NCI-H1436 (cell line): ENCODE data around the gene MDC1.
A peak's percentile ranks its signal among the peaks of the same experiment; 100 is the strongest.
"Not testable (repeated sequence)": the region's sequence is repeated elsewhere in the genome, so short reads cannot be mapped to it uniquely, and the experiment has no call there.

Experiments
- DNase-seq: peaks from one replicate; lab custom pipeline; 2025; lab: John Stamatoyannopoulos, UW

The MDC1 gene

GRCh38 chr6:30717129-30717844 lies at the start of gene MDC1:
MDC1 (minus strand) TSS chr6:30717281; CDS start chr6:30715175, 2,106 bp downstream.
- DNase-seq = peak; percentile 99

- no peak for DNase-seq
Measured at GRCh38 chr6:30766461-30767157, 49.5 kb upstream of the MDC1 start.

- DNase-seq = not testable (repeated sequence)
Measured at GRCh38 chr6:30765495-30765894, 48.4 kb upstream of the MDC1 start.

- DNase-seq = not testable (repeated sequence)
Measured at GRCh38 chr6:30764490-30765043, 47.5 kb upstream of the MDC1 start.

GRCh38 chr6:30763618-30764489 lies 46.8 kb upstream of the MDC1 start:
- no peak for DNase-seq

GRCh38 chr6:30763155-30763617 lies 46.1 kb upstream of the MDC1 start:
- no peak for DNase-seq

- no peak for DNase-seq
Measured at GRCh38 chr6:30761791-30762429, 44.8 kb upstream of the MDC1 start.

GRCh38 chr6:30760549-30760948 lies 43.5 kb upstream of the MDC1 start:
- no peak for DNase-seq

GRCh38 chr6:30759575-30760239 lies 42.6 kb upstream of the MDC1 start:
- no peak for DNase-seq

GRCh38 chr6:30757261-30757904 lies 40.3 kb upstream of the MDC1 start:
- no peak for DNase-seq

- not testable (repeated sequence) for DNase-seq
Measured at GRCh38 chr6:30756405-30757003, 39.4 kb upstream of the MDC1 start.

GRCh38 chr6:30754631-30755030 lies 37.5 kb upstream of the MDC1 start:
- no peak for DNase-seq

GRCh38 chr6:30752157-30752927 lies 35.3 kb upstream of the MDC1 start:
- DNase-seq = no peak

GRCh38 chr6:30750379-30750668 lies 33.2 kb upstream of the MDC1 start:
- DNase-seq = no peak

- DNase-seq = no peak
Measured at GRCh38 chr6:30749554-30750378, 32.7 kb upstream of the MDC1 start.

- no peak for DNase-seq
Measured at GRCh38 chr6:30748851-30749540, 31.9 kb upstream of the MDC1 start.

GRCh38 chr6:30747902-30748769 lies 31.1 kb upstream of the MDC1 start:
- DNase-seq = no peak
